Pons (tissue), 1 donor: ENCODE data around the gene HLF.

ENCODE experiments used
- DNase-seq: peaks from one replicate; pipeline ENCODE4 v3.0.0-alpha.2; 2016; ENCODE audit warnings: low spot score

HLF gene

DNA sequence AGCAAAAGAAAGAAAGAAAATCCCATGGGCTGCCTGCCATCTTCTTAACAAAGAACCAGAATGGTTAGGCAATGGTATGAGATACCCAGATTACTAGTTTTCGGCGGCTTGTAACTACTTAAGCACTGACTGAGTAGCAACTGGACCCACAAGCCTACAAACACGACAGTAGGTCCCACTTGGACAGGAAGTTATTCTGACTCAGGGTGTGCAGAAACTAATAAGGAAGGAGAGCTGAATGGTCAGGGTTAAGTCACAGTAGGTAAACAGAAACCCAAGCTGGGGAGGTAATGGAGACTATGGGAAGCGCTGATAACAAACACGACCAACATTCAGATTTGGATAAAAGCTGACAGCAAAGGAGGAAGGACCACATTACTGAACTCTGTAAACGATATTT lies 10.4 kb upstream of the HLF start:
- no peak for DNase-seq

DNA sequence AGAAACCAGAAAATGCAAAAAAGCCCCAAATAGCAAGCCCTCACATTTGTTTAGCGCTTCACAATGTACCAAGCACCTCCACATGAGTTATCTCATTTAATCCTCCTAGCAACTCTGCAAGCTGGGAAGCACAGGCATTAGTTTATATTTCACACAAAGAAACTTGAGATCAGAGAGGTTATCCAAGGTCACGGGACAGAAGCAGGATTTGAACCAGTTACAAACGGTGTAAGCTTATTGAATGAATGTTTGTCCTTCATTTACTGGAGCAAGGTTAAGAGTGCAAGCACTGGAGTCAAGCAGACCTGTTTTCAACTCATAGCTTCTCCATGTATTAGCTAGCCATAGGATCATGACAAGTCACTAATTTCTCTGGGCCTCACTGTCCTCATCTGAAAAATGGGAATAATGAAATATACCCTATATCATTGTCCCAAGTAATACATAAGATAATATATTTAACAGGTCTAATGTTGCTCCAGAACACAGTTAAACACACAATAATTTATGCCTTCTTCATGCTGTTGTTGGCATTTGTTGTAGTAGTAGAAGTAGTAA lies 6.1 kb upstream of the HLF start:
- no peak for DNase-seq

- DNase-seq = no peak
Observed at GRCh38 chr17:55259684-55260111, 5.1 kb upstream of the HLF start.

DNA sequence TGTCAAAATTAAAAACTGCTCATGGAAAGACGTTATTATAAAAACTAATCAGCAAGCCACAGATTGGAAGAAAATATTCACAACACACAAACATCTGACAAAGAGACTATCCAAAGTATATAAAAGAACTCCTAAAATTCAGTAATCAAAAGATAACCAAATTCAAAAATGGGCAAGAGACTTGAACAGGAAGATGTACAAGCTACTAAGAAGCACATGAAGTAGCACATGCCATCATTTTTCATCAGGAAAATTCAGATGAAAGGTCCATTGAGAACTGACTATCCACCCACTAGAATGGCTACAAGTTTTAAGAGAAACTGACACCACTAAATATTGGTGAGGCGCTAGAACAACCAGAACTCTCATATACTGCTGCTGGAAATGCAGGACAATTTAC lies 3.4 kb upstream of the HLF start:
- no peak for DNase-seq

DNA sequence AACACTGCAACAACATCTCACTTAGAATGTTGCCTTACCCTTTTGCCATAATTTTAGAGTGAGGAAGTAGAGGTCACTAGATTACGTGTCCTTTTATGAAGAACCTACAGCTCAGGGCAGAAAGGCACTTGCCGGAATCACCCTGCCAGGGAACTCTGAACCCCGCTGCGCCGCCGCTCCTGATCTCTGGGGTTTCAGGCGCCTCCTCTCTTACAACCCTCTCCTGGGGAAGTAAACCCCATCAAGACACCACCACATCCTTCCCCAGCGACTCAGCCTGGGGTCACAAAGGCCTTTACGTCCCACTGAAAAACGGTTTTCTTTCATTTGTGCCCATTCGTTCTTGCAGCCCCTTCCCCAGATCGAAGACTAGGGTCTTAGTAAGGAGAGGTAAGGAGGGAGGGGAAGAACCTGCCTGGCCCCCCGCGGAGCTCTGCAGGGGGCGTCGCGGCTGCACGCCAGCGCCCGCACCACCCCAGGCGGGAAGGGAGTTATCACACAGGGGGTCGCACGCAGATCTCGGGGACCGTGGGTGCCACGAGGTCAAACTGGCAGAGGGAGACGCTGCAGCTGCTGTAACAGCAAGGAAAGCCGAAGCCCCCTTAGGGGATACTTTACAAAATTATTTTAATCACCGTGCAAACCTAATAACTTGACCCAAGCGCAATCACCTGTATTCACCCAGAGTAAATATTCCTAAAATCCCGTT lies 1.0 kb upstream of the HLF start:
- DNase-seq = no peak

DNA sequence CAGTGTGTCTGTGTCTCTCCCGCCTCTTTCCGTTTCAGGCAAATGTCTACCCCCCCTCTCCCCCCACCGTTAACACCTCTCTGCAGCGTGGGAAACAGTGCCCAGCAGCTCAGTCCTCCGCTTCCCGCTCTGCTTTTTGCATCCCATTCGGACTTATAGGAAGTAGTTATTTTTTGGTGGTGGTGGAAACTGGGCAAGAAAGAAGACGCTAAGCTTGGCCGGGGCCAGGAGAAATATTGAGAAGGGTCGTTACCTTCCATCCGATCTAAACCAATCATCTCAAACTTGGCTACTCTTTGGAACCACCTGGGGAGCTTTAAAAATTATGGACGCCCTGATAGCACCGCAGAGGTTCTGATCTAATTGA lies 499 bp upstream of the HLF start:
- no peak for DNase-seq

GRCh38 chr17:55265311-55266021 lies 706 bp downstream of the HLF start:
- DNase-seq = no peak

- no peak for DNase-seq
Observed at GRCh38 chr17:55266051-55266957, 1.5 kb downstream of the HLF start.

GRCh38 chr17:55266958-55267688 lies 2.4 kb downstream of the HLF start:
- no peak for DNase-seq

DNA sequence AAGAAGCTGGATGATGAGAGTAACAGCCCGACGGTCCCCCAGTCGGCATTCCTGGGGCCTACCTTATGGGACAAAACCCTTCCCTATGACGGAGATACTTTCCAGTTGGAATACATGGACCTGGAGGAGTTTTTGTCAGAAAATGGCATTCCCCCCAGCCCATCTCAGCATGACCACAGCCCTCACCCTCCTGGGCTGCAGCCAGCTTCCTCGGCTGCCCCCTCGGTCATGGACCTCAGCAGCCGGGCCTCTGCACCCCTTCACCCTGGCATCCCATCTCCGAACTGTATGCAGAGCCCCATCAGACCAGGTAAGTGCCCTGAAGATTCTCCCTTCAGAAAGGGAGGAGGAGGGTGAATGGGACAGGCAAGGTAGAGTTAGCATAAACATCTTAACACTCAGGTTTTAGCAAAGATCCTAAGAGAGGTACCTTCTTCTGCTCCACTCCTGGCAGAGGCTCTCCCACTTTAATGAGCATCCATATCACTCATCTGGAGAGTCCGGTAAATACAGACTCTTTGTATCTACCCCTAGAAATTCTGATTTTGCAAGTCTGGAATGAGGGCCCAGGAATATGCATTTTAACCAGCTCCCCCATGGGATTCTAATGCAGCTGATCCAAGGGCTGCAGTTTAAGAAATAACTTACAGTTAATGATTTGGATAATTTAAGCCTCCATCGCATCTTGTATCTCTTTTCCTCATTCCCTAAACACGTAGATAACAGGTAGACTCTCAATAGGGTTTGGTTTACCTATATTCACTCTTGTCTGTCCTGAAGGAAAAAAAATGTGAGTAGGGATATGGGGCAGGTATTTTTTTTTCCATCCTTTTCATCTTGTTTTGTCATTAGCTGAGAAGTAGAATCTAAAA lies 3.3 kb downstream of the HLF start:
- no peak for DNase-seq

DNA sequence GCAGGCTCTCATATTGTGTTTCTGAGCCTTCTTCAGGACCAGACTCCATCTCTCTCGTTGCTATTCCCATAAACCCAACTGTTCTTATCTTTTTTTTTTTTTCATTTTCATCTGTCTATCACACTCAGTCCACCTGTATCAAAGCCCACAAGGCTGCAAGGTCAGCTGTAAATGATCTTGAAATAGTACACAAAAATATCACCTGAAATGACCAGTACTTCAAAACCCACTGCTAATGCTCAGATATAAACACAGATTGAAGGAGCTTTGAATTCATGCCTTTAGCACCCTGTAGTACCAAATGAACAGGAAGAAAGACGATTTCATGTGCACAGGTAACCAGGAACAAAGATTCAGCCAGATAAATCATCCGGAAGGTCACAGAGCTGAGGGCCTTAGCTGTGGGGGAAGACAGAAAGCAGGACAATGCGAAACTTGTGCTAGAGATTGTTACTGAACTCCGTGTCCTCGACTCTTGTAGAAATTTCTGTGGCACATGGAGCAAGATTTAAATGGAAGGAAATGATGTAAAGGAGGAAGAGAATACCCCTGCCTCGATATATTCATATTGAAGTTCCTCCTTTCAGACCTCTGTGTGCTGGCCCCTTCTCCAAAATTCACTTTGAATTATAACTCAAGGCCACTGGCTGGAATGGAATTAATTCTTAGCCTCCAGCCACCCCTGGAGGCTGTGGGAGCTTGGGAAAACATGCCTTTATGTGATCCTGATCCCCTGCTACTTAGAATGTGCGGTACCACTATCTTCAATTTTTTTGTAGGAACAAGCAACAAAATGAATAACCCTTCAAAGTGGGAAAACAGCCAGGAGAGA lies 4.1 kb downstream of the HLF start:
- no peak for DNase-seq

- no peak for DNase-seq
Observed at GRCh38 chr17:55269894-55270293, 5.1 kb downstream of the HLF start.

DNA sequence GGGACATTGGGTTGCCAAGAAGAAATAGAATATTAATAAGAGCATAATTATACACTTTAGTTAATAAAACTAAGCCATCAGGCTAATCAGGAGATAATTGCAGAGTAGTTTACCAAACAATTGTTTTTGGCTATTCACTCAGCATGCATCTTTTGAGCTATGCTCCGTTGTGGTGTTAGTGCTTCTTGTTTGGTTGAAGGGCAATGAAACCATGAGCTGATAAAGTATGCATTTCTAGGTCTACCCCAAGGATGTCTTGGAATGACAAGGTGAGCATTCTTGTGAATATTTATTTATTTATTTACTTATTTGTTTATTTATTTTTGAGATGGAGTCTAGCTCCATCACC lies 6.4 kb downstream of the HLF start:
- DNase-seq = no peak

DNA sequence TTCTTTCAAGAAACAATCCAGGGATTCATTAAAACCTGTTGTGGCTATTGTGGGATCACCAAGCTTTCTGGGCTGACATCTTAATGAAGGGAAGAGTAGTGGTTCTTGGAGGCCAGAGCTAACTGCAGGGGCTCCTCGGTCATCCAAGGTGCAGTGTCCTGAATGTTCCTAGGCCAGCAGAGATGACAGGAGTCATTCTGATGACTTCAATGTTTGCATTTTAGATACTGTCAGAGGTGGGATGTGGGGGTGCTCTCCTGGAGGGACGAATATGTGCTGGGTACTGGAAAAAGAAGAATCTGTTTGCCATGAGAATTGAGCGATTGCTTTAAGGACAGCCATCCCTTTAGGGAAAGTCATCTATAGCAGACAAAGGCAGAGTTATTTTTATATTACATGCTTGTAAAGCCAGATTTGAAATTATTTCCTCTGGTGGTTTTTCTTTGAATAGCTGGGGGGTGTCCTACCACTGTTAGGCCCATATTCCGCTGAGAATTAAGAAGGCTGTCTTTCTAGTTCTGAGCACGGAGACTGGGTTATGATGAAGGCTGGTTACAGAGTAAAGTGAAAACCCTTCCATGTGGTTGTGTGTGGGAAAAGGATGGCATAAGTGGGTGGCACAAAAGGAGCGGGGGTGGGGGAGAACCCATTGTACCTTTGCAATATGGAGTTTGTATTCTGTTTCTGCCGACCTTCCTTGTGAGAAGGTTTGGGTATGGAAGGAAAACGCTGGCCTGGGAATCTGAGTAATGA lies 7.4 kb downstream of the HLF start:
- DNase-seq = no peak

GRCh38 chr17:55272711-55273578 lies 8.2 kb downstream of the HLF start:
- no peak for DNase-seq

- DNase-seq = peak; percentile 69
Observed at GRCh38 chr17:55273579-55274354, 9.0 kb downstream of the HLF start.
